ENCODE measurements around the gene COPS3. TPM values are rescaled to one million over a fixed set of nuclear protein-coding genes. Genes with fewer than 3 reads are reported as not detected.

COPS3 gene
- total RNA-seq, 1 experiment from 2014 or later, result 113 TPM

DNA sequence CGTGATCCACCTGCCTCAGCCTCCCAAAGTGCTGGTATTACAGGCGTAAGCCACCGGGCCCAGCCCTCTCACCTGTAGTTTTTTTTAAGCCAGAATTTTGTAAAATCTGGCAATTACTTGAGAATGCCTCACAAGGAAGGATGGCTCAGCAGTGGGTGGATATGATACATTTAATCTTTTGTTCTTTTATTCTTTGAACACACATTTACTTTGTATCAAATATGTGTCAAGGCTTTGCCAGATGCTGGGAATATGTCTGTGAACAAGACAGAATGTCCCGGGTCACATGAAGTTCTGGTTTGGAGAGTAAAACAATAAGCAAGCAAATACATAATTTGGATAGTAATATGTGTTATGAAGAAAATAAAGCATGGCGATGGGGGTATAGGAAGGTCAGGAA is 4.9 kb upstream of the COPS3 start:
- H3K9ac ChIP-seq (ENCODE audit: extremely low read depth, insufficient read length, low read length), result no peak overlapping the region
- H3K9me3 Mint-ChIP-seq, result no peaks in the 10 kb centered on the region
- no peaks in the 10 kb centered on the region for H3K79me1 ChIP-seq (ENCODE audit: insufficient read depth, low read depth, low read length, poor library complexity, severe bottlenecking)
- no peaks in the 10 kb centered on the region for H3K27me3 ChIP-seq (ENCODE audit: insufficient read depth, low read length)
- peaks cover 4% of the 10 kb centered on the region for H3K23me2 ChIP-seq (ENCODE audit: insufficient read length, low read depth, low read length, poor library complexity, severe bottlenecking)
- H3K27ac Mint-ChIP-seq, result no peak overlapping the region; a peak in 1 of 7 replicates
- H2BK12ac ChIP-seq (ENCODE audit: insufficient read length, low read depth, low read length), result no peak overlapping the region
- no peak for TF ChIP-seq CTCF (conservative IDR thresholded peaks at IDR 0.05)
- H3K27me3 Mint-ChIP-seq (ENCODE audit: low read depth), result peaks cover 9% of the 10 kb centered on the region
- H2AFZ ChIP-seq (ENCODE audit: low read length), result no peak overlapping the region
- no peak overlapping the region for H2BK5ac ChIP-seq (ENCODE audit: insufficient read length, low read length)
- H3K4me3 Mint-ChIP-seq, result no peak overlapping the region
- H3T11ph ChIP-seq (ENCODE audit: low read length), result no peak overlapping the region
- WGBS (ENCODE audit: extremely low coverage, insufficient read length, low lambda C conversion rate), result 100% methylated on average over 1 of the region's 5 CpGs
- no peak overlapping the region for H4K5ac ChIP-seq (ENCODE audit: insufficient read length, low read depth, low read length)
- H2BK120ac ChIP-seq (ENCODE audit: low read depth, low read length, poor library complexity, severe bottlenecking), result no peak overlapping the region
- no peaks in the 10 kb centered on the region for H3K4me1 ChIP-seq (ENCODE audit: insufficient read depth, low read length)
- no peaks in the 10 kb centered on the region for H3K36me3 Mint-ChIP-seq (ENCODE audit: insufficient read depth in 1 of 3, low read depth in 3 of 3)
- no peak overlapping the region for H2BK15ac ChIP-seq (ENCODE audit: low read depth, low read length)
- H3K56ac ChIP-seq (ENCODE audit: insufficient read length, low read depth, low read length), result no peak overlapping the region
- no peaks in the 10 kb centered on the region for H3K9me3 ChIP-seq (ENCODE audit: control insufficient read depth, low read depth, low read length)
- H3K79me2 ChIP-seq (ENCODE audit: insufficient read depth, low read length), result no peaks in the 10 kb centered on the region
- H3K27ac ChIP-seq (ENCODE audit: insufficient read length, low read depth, low read length), result no peak overlapping the region
- no peak overlapping the region for H2BK20ac ChIP-seq (ENCODE audit: low read depth, low read length, poor library complexity, severe bottlenecking)
- H3K23ac ChIP-seq (ENCODE audit: insufficient read length, low read depth, low read length), result no peak overlapping the region
- no peak overlapping the region for H3K18ac ChIP-seq (ENCODE audit: insufficient read length, low read depth, low read length)
- no peak overlapping the region for H3K4me2 ChIP-seq (ENCODE audit: insufficient read depth, insufficient read length, low read length)
- H3K4me1 Mint-ChIP-seq, result peaks cover 8 to 9% of the 10 kb centered on the region in 2 experiments
- no peak for DNase-seq
- H2AK5ac ChIP-seq (ENCODE audit: insufficient read length, low read length), result no peak overlapping the region
- H3K14ac ChIP-seq (ENCODE audit: insufficient read depth, low read length), result no peak overlapping the region
- H4K20me1 ChIP-seq (ENCODE audit: control insufficient read depth, insufficient read depth, insufficient read length), result no peaks in the 10 kb centered on the region
- no peak overlapping the region for H4K91ac ChIP-seq (ENCODE audit: insufficient read length, low read depth, low read length)
- no peak overlapping the region for H3K4ac ChIP-seq (ENCODE audit: low read depth, low read length)
- H4K8ac ChIP-seq (replicated peaks; ENCODE audit: insufficient read length, low read depth, low read length), result no peak overlapping the region
